GM19351 (cell line): ENCODE measurements around the gene MTHFR.
"Not testable (repeated sequence)": the region's sequence is repeated elsewhere in the genome, so short reads cannot be mapped to it uniquely, and the experiment has no call there.

ENCODE experiments used
- ATAC-seq: cut with Tn5 transposase; IDR thresholded peaks from one replicate; pipeline ENCODE4 v1.9.1; 2021; ENCODE audit warnings: mild to moderate bottlenecking, moderate library complexity; ENCODE audit not compliant: unreplicated experiment

MTHFR gene

GRCh38 chr1:11833900-11834299, 28.1 kb upstream of the MTHFR start:
- ATAC-seq, result no peak

DNA sequence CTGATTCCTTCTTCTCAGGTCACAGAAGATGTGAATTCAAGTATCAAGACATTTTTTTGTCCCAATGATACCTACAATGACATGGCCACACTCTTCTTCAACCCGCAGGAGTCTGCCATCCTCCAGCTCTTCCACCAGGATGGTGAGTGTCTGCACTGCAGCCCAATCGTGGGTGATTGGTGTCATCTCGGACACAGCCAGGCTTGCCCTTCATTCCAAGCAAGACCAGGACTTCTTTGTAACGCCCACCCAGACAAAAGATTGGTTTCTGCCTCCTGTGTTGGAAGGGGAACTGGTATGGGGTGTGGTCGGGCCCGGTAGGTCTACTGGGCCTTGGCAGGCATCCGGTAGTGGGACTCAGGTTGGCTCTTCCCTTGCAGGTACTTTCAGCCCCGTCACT, 27.7 kb upstream of the MTHFR start:
- no peak for ATAC-seq

GRCh38 chr1:11831945-11832725, 26.4 kb upstream of the MTHFR start:
- ATAC-seq, result no peak

DNA sequence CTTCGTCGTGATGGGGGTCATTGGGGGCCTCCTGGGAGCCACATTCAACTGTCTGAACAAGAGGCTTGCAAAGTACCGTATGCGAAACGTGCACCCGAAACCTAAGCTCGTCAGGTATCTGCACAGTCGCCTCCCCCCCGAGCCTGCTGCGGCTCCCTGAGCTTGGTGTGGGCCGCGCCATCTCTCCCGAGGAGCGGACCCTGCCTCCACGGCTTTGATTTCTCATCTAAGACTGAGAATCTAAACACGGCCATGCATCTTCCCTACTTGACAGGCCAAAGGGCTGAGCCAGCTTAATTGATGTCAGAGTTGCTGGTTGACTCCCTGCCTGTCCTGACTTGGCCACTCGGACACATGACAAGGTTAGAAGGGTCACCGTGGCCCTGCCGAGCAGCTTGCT, 22.7 kb upstream of the MTHFR start:
- no peak for ATAC-seq

- no peak for ATAC-seq
Observed at GRCh38 chr1:11826946-11827345, 21.2 kb upstream of the MTHFR start.

DNA sequence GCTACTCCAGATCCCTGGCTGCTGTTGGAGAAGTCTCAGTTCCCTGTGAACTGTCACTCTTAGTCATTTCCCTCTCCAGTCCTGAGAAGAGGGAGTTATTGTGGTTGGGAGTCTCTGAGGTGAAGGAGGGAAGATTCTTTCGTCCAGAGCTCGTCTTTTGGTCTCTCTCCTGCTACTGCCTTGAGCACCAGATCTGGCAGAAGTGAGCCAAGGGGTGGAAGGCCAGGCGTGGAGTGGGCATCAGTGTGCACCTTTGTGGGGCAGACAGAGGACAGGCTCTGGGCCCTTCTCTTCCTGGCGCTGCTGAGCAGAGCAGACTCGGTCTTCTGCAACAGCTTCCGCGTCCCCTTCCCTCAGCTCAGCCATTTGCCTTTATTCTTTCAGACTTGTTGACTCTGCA, 19.4 kb upstream of the MTHFR start:
- ATAC-seq, result no peak

DNA sequence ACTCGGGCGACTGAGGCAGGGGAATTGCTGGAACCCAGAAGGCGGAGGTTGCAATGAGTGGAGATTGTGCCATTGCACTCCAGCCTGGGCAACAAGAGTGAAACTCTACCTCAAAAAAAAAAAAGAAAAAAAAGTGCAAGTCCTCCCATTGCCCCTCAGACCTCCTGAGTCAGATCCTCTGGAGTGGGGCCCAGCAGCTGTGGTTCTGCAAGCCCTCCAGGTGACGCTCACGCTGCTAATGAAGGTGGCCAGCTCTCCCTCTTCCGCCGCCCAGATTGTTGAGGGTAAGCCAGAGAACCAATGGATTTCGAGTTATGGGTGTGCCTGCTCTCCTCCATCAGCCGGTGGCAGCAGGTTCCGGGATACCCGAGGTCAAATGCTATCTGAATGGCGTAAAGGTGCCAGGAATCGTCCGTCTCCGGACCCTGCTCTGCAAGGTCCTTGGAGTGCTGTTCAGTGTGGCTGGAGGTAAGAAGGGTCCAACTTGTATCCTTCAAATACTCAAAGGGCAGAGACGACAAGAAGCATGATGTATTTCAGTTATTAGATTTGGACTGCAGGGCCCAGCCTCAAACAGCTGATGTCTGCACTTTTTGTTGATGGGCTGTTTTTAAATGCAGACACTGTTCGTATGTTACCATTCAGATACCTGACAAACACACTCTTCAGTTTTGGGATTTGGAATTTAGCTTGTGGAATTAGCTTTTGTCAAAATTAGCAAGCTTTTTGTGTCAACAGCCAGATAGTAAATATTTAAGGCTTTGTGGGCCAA, 17.8 kb upstream of the MTHFR start:
- ATAC-seq, result no peak

DNA sequence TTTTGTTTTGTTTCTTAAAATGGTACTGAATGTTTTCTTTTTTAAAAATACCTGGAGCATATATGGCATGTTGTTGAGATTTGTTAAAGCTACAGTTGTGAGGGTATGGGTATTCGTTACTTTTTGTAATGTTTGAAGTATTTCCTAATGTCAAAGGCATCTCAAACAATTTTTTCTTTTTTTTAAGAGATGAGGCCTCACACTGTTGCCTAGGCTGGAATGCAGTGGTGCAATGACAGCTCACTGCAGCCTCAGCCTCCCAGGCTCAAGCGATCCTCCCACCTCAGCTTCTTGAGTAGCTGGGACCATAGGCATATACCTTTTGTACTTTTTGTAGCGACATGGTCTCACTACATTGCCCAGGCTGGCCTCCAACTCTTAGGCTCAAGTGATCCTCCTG, 16.3 kb upstream of the MTHFR start:
- ATAC-seq, result no peak

DNA sequence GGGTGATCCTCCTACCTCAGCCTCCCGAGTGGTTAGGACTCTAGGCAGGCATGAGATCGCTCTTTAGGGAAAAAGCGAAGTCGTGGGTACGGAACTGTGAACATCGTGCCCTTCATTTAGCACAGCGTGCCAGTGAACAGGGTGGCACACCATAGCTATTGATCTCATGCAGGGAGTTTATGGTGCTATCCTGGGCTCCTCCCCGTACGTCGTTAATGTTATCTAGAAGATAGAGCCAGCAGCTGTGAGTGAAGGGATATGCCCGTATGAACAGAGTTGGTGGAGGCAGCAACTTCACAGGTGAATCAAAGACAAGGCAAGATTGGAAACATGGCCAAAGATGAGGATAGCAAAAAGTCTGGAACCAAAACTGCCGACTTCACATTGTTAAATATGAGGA, 11.4 kb upstream of the MTHFR start:
- no peak for ATAC-seq

GRCh38 chr1:11813021-11813420, 7.3 kb upstream of the MTHFR start:
- ATAC-seq, result no peak

GRCh38 chr1:11807133-11807532, 1.4 kb upstream of the MTHFR start:
- ATAC-seq, result no peak

DNA sequence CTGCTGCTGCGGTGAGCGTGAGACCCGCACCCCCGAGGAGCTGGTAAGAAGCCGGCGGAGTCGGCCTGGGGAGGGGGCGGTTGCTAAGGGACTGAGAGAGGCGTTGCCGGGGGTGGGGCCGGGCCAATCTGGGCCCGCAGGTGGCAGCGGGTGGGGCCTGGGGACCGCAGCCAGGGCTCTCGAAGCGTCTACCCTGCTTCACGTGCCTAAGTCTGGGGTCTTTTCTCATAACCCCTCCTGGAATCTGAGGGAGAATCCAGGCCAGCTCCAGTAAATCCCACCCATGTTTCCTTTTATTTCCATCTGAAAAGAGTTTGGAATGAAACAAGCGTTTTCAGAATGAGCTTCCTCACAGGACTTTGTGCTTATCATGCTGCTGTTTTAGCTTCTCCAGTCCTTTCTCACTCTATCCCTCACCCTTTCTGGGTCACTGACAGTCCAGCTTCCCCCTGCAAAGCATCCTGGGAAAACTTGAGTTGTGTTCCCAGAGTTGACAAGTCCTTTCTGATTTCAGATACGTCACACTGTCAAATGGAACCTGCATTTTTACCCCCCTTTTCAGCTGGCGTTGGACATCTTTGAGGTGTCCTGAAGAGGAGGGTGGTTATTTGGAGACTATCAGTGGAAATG, 658 bp upstream of the MTHFR start:
- ATAC-seq, result peak; percentile 45

DNA sequence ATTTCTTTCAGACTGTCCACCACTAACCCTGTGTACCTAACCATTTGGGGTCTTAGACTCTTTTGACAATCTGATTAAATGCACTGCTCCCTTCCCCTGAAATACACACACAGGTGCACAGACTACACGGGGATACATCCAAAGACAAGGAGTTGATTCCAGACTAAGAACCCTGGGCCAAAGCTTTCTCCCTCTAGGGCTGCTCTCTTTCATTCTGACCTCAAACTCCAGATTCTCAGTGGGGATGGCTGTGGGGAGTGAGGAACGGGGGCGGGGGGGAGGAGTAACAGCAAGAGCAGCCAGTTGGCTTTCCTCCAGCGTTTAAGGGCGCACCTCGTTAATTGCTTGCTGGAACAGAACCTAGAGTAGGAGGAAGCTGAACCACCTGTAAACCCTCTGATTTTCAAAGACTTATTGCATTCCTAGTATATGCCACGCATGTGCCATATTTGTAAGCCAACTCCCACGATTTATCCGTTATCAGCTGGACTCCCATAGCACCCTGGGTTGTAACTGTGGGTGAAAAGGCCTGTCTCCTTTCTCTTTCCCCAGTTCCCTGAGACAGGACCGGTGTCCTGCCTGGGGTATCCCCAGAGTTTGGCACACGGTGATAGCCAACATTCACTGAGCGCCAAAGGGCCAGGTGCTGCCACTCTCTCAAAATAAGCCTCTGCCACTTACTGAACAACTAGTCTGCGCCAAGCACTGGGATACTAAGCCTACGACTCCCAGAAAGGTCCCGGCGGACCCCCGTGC, 920 bp downstream of the MTHFR start:
- no peak for ATAC-seq

DNA sequence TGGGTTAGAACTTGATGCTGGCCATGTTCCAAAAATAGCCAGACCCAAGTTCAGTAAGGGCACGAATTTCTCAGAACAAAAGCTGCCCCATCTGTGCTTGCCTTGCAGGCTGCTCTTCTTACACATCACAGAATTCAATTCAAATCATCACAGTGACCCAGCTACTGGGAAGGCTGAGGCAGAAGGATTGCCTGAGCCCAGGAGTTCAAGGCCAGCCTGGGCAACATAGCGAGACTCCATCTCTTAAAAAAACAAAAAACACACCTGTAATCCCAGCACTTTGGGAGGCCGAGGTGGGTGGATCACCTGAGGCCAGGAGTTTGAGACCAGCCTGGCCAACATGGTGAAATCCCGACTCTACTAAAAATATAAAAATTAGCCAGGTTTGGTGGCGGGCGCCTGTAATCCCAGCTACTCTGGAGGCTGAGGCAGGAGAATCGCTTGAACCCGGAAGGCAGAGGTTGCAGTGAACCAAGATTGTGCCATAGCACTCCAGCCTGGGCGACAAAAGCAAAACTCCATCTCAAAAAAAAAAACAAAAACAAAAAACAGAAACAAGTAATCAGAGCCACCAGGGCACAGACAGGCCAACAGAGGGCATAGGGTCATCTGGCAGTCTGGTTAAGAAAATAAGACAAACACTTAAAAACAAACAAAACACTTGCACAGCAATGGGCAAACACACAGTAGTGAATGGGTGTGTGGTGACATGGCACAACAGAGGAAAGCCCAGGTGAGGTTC, 1.7 kb downstream of the MTHFR start:
- ATAC-seq, result not testable (repeated sequence)

DNA sequence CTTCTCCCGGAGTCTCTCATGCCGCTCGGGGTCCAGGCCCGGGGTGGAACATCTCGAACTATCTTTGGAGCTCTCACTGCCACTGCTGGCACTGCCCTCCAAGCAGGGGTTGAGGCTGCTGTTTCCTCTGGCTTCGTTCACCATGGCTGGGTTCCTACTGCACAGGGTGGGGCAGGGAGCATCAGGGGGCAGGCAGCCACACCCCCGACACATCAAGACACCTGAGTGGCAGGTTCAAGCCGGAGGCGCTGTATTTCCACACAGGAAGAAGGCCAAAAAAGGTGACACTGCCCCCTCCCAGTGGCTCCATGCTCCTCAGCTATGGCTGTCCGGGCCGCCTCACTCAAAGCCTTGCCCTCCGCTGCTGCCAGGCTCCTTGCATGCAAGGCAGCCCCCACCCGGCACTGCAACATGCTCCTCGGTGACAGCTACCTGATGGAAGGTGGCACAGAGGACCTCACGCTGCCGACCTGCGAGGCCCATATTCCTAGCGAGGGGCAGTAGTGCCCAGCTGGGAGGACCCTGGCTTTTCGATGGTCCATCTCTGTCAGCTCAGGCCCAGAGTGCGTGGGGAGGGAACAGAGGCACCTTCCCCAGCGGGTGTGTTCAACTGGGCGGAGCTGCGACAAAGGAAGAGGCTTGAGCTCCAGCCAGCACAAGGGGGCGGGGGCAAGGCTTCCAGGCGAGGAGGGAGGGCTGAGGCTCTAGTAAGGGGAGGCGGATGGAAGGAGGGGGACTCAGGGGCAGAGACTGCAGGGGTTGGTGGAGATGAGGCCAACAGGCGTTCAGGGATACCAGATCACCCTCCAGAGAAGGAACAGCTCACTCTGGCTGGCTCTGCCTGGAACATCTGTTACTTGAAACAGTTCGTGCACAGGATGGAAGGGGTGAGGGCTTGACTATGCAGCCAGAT, 2.5 kb downstream of the MTHFR start:
- peak; percentile 31 for ATAC-seq

DNA sequence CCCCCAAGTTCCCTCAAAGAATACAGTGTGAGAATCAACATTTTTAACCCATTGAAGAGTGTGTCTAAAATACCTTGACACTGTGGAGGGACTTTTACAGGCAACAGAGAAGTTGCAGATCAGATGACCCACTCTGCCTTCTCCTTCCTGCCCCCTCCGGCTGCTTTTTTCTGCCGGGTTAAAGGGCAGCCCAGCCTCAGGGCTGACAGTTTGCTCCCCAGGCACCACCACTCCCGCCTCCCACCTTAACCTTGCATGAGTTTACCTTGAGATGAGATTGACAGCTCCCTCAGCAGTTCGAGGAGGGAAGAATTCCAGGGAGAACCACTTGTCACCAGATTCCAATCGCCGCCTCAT, 3.2 kb downstream of the MTHFR start:
- ATAC-seq, result no peak

DNA sequence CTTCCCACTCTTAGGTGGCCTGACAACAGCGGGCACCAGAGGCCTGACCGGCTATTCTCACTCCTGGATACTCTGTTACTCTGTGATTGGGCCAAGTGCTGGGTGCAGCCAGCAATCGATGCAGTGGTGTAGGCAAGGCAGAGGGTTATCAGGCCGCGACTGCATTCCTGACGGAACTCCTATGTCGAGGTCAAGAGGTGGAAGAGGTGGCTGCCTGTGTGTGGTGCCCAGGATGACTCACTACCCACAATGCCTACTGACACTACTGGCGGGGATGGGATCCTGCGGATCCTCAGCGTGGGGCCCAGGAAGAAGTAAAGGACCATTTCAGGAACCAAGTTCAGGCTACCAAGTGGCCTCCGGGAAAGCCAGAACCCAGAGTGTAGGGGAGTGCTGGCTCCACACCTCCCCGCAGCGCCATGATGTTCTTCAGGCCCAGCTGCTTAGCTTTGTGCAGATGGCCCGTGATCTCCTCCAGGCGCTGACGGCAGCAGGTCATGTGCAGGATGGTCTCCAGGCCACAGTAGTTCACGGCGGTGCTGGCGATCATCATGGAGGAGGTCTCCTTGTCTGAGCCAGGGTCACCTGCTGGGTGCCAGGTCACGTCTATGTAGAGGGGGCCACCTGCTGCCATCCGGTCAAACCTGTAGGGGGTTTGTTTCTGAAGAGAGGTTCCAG, 4.9 kb downstream of the MTHFR start:
- no peak for ATAC-seq

- no peak for ATAC-seq
Observed at GRCh38 chr1:11800391-11800755, 5.4 kb downstream of the MTHFR start.

GRCh38 chr1:11799896-11800295, 5.9 kb downstream of the MTHFR start:
- no peak for ATAC-seq
